NCI-H1436 treated with DMSO at 0.1 percent for 48 hours (cell line): ENCODE data around the gene PTPRN2.

Experiments used
- DNase-seq: peaks from one replicate; lab custom pipeline; 2025; lab: John Stamatoyannopoulos, UW

Gene PTPRN2

GRCh38 chr7:157585113-157585861, 1002.3 kb downstream of the PTPRN2 start:
- DNase-seq: no peak

GRCh38 chr7:157584420-157584819, 1003.2 kb downstream of the PTPRN2 start:
- no peak for DNase-seq

- no peak for DNase-seq
These were observed 1005.9 kb downstream of the PTPRN2 start for GRCh38 chr7:157581740-157582139.

GRCh38 chr7:157580324-157580723, 1007.3 kb downstream of the PTPRN2 start:
- no peak for DNase-seq

GRCh38 chr7:157579425-157579824, 1008.2 kb downstream of the PTPRN2 start:
- DNase-seq: no peak

- no peak for DNase-seq
These were observed 1009.8 kb downstream of the PTPRN2 start for GRCh38 chr7:157577796-157578339.

- DNase-seq: no peak
These were observed 1010.6 kb downstream of the PTPRN2 start for GRCh38 chr7:157577061-157577460.

GRCh38 chr7:157576415-157576814, 1011.2 kb downstream of the PTPRN2 start:
- DNase-seq: no peak

GRCh38 chr7:157575777-157576176, 1011.8 kb downstream of the PTPRN2 start:
- no peak for DNase-seq

- DNase-seq: no peak
These were observed 1012.6 kb downstream of the PTPRN2 start for GRCh38 chr7:157574914-157575586.

GRCh38 chr7:157574120-157574825, 1013.4 kb downstream of the PTPRN2 start:
- DNase-seq: no peak

GRCh38 chr7:157573244-157573643, 1014.4 kb downstream of the PTPRN2 start:
- DNase-seq: no peak

GRCh38 chr7:157572622-157573021, 1015.0 kb downstream of the PTPRN2 start:
- no peak for DNase-seq

- no peak for DNase-seq
These were observed 1017.0 kb downstream of the PTPRN2 start for GRCh38 chr7:157570531-157571200.

- DNase-seq: no peak
These were observed 1017.7 kb downstream of the PTPRN2 start for GRCh38 chr7:157569967-157570366.

- DNase-seq: peak; percentile 28
These were observed 1018.6 kb downstream of the PTPRN2 start for GRCh38 chr7:157568770-157569584.

- DNase-seq: no peak
These were observed 1019.4 kb downstream of the PTPRN2 start for GRCh38 chr7:157568106-157568769.

- DNase-seq: no peak
These were observed 1020.0 kb downstream of the PTPRN2 start for GRCh38 chr7:157567666-157568065.

- DNase-seq: no peak
These were observed 1021.0 kb downstream of the PTPRN2 start for GRCh38 chr7:157566631-157567006.

GRCh38 chr7:157565981-157566630, 1021.5 kb downstream of the PTPRN2 start:
- DNase-seq: no peak
